Mesenchymal stem cell (in vitro differentiated cells and primary cell): Measurements from ENCODE around the gene TOMM40L.
A peak's percentile ranks its signal among the peaks of the same experiment; 100 is the strongest.

ENCODE experiments used
- DNase-seq: peaks from one replicate; pipeline ENCODE4 v3.0.0-alpha.2; 2013
- H2AFZ ChIP-seq: one replicate; pipeline ENCODE4 v1.6.1; 2013; ENCODE audit warnings: low read depth, mild to moderate bottlenecking, control low read depth, inconsistent platforms, low read length, moderate library complexity
- H2AK5ac ChIP-seq: 2 replicates; pipeline ENCODE4 v1.6.1; 2013; ENCODE audit warnings: low read length, moderate library complexity, mild to moderate bottlenecking, inconsistent platforms; ENCODE audit not compliant: severe bottlenecking
- H2BK120ac ChIP-seq: one replicate; pipeline ENCODE4 v1.6.1; 2013; ENCODE audit warnings: low read depth, mild to moderate bottlenecking, inconsistent platforms, low read length, moderate library complexity
- H2BK12ac ChIP-seq, 2 experiments: one replicate each; pipeline ENCODE4 v1.6.1; 2013; ENCODE audit warnings: inconsistent platforms in 2 of 2, low read length in 2 of 2, mild to moderate bottlenecking in 2 of 2, moderate library complexity in 2 of 2, control low read depth in 1 of 2
- H2BK15ac ChIP-seq: one replicate; pipeline ENCODE4 v1.6.1; 2013; ENCODE audit warnings: mild to moderate bottlenecking, low read depth, inconsistent platforms; ENCODE audit not compliant: poor library complexity, severe bottlenecking
- H2BK5ac ChIP-seq: 2 replicates; pipeline ENCODE4 v1.6.1; 2013; ENCODE audit warnings: low read depth, mild to moderate bottlenecking, low read length, control low read depth, inconsistent platforms; ENCODE audit not compliant: poor library complexity, severe bottlenecking
- H3K14ac ChIP-seq, 2 experiments: one replicate each; pipeline ENCODE4 v1.6.1; 2013; ENCODE audit warnings: inconsistent platforms in 2 of 2, low read length in 2 of 2, control low read depth in 1 of 2, mild to moderate bottlenecking in 1 of 2, moderate library complexity in 1 of 2
- H3K18ac ChIP-seq, 2 experiments: one replicate each; pipeline ENCODE4 v1.6.1; 2013; ENCODE audit warnings: inconsistent platforms in 2 of 2, low read length in 2 of 2, control low read depth in 1 of 2, low read depth in 1 of 2, mild to moderate bottlenecking in 1 of 2
- H3K23ac ChIP-seq, 2 experiments: one replicate each; pipeline ENCODE4 v1.6.1; 2013; ENCODE audit warnings: inconsistent platforms in 2 of 2, low read length in 2 of 2, mild to moderate bottlenecking in 2 of 2, moderate library complexity in 2 of 2, control low read depth in 1 of 2
- H3K27ac ChIP-seq: 2 replicates; pipeline ENCODE4 v1.5.1; 2013; ENCODE audit warnings: mild to moderate bottlenecking, moderate library complexity, low read length, control low read depth, inconsistent platforms; ENCODE audit not compliant: poor library complexity, severe bottlenecking
- H3K27me3 ChIP-seq, 2 experiments: 2 replicates each; pipeline versions ENCODE4 v1.6.1 to v1.7.0; 2013; ENCODE audit warnings: low read length in 2 of 2, mild to moderate bottlenecking in 2 of 2, moderate library complexity in 2 of 2, control low read depth in 1 of 2, inconsistent platforms in 1 of 2; ENCODE audit not compliant: control insufficient read depth in 1 of 2, insufficient read depth in 1 of 2
- H3K36me3 ChIP-seq, 2 experiments: 2 replicates each; pipeline versions ENCODE4 v1.6.1 to v1.7.0; 2013; ENCODE audit warnings: low read length in 2 of 2, control low read depth in 1 of 2, inconsistent platforms in 1 of 2, low read depth in 1 of 2, mild to moderate bottlenecking in 1 of 2; ENCODE audit not compliant: insufficient read depth in 2 of 2, control insufficient read depth in 1 of 2
- H3K4ac ChIP-seq, 2 experiments: one replicate each; pipeline ENCODE4 v1.6.1; 2013; ENCODE audit warnings: inconsistent platforms in 2 of 2, low read length in 2 of 2, mild to moderate bottlenecking in 2 of 2, moderate library complexity in 2 of 2, control low read depth in 1 of 2, low read depth in 1 of 2
- H3K4me1 ChIP-seq: 2 replicates; pipeline ENCODE4 v1.6.1; 2013; ENCODE audit warnings: low read depth, low read length, control low read depth; ENCODE audit not compliant: control insufficient read depth, insufficient read depth
- H3K4me2 ChIP-seq: 2 replicates; pipeline ENCODE4 v1.6.1; 2013; ENCODE audit warnings: low read length, mild to moderate bottlenecking, inconsistent platforms; ENCODE audit not compliant: poor library complexity, severe bottlenecking
- H3K4me3 ChIP-seq, 2 experiments: 2 replicates each; pipeline versions ENCODE4 v1.5.1 to v1.7.0; 2013; ENCODE audit warnings: low read length in 2 of 2, mild to moderate bottlenecking in 2 of 2, control low read depth in 1 of 2, low read depth in 1 of 2; ENCODE audit not compliant: insufficient read depth in 1 of 2
- H3K79me1 ChIP-seq: replicated peaks from 2 replicates; pipeline ENCODE4 v1.6.1; 2013; ENCODE audit warnings: mild to moderate bottlenecking, control low read depth, low read length, inconsistent platforms; ENCODE audit not compliant: poor library complexity, severe bottlenecking
- H3K9ac ChIP-seq: 2 replicates; pipeline ENCODE4 v1.7.0; 2013; ENCODE audit warnings: mild to moderate bottlenecking, low read length, moderate library complexity
- H3K9me3 ChIP-seq: 2 replicates; pipeline ENCODE4 v1.7.0; 2013; ENCODE audit warnings: mild to moderate bottlenecking, low read length; ENCODE audit not compliant: control insufficient read depth
- H4K8ac ChIP-seq: one replicate; pipeline ENCODE4 v1.6.1; 2013; ENCODE audit warnings: inconsistent platforms, mild to moderate bottlenecking, low read length, moderate library complexity
- H4K91ac ChIP-seq: one replicate; pipeline ENCODE4 v1.6.1; 2013; ENCODE audit warnings: mild to moderate bottlenecking, low read length, inconsistent platforms
- WGBS: methylation state at CpG from one replicate; pipeline ENCODE4 v1.1.7; 2013; ENCODE audit warnings: mixed read lengths; 5-methylcytosine and 5-hydroxymethylcytosine counted together

TOMM40L gene

GRCh38 chr1:161193561-161194235 is 32.2 kb upstream of the TOMM40L start:
- 91% methylated on average over 21 of the region's 21 CpGs for WGBS
- DNase-seq: no peak
- peak overlapping the region in 1 of 2 experiments; percentile 79 for H3K14ac ChIP-seq

GRCh38 chr1:161195171-161195570 is 30.7 kb upstream of the TOMM40L start:
- Histone ChIP-seq H4K8ac (no peak overlapping the region), H3K4me3 (no peak overlapping the region), H2AFZ (no peak overlapping the region), H2BK5ac (no peak overlapping the region), H3K27me3 (no peaks in the 10 kb centered on the region), H2BK120ac (no peak overlapping the region), H3K9ac (peak overlapping the region; percentile 83), H2AK5ac (no peak overlapping the region), H3K79me1 (no peaks in the 10 kb centered on the region), H3K27ac (no peak overlapping the region), H3K9me3 (no peaks in the 10 kb centered on the region), H3K4me1 (peaks cover 8% of the 10 kb centered on the region), H3K36me3 (peaks cover 2 to 55% of the 10 kb centered on the region in 2 experiments), H3K4me2 (no peak overlapping the region), H3K18ac (no peak overlapping the region), H3K23ac (no peak overlapping the region), H2BK12ac (no peak overlapping the region), H2BK15ac (no peak overlapping the region), H3K4ac (no peak overlapping the region), H3K14ac (no peak overlapping the region), H4K91ac (no peak overlapping the region)
- DNase-seq: no peak
- WGBS: 80% methylated on average over 4 of the region's 4 CpGs

More at GRCh38 chr1:161193561-161194235, 32.2 kb upstream of the TOMM40L start:
- no peak overlapping the region for H2BK15ac ChIP-seq
- no peaks in the 10 kb centered on the region for H3K79me1 ChIP-seq
- H2AK5ac ChIP-seq: no peak overlapping the region
- H3K36me3 ChIP-seq: peaks cover 2 to 55% of the 10 kb centered on the region in 2 experiments
- H2AFZ ChIP-seq: no peak overlapping the region
- H3K23ac ChIP-seq: no peak overlapping the region
- H3K4me2 ChIP-seq: no peak overlapping the region
- H3K27me3 ChIP-seq: no peaks in the 10 kb centered on the region
- H2BK12ac ChIP-seq: no peak overlapping the region
- H3K4ac ChIP-seq: no peak overlapping the region
- no peak overlapping the region for H4K91ac ChIP-seq
- no peak overlapping the region for H3K4me3 ChIP-seq
- H2BK120ac ChIP-seq: no peak overlapping the region
- peaks cover 8% of the 10 kb centered on the region for H3K4me1 ChIP-seq
- no peak overlapping the region for H2BK5ac ChIP-seq
- H3K27ac ChIP-seq: no peak overlapping the region
- no peaks in the 10 kb centered on the region for H3K9me3 ChIP-seq
- no peak overlapping the region for H3K18ac ChIP-seq
- H3K9ac ChIP-seq: peak overlapping the region; percentile 51
- H4K8ac ChIP-seq: no peak overlapping the region

- Histone ChIP-seq H3K27me3 (no peaks in the 10 kb centered on the region), H3K4ac (no peak overlapping the region), H3K18ac (no peak overlapping the region), H2BK5ac (no peak overlapping the region), H3K36me3 (peaks cover 2 to 47% of the 10 kb centered on the region in 2 experiments), H2BK15ac (no peak overlapping the region), H3K4me1 (peaks cover 8% of the 10 kb centered on the region), H3K9ac (peak overlapping the region; percentile 83), H3K4me2 (no peak overlapping the region), H4K91ac (peak overlapping the region; percentile 21), H3K23ac (no peak overlapping the region), H2AK5ac (no peak overlapping the region), H2BK120ac (peak overlapping the region; percentile 6), H4K8ac (peak overlapping the region; percentile 0), H3K79me1 (no peaks in the 10 kb centered on the region), H3K14ac (no peak overlapping the region), H3K27ac (no peak overlapping the region), H3K9me3 (no peaks in the 10 kb centered on the region), H2BK12ac (peak overlapping the region in 1 of 2 experiments; percentile 1), H2AFZ (no peak overlapping the region), H3K4me3 (peak overlapping the region in 1 of 2 experiments; percentile 84)
- DNase-seq: no peak
- WGBS: 95% methylated on average over 7 of the region's 7 CpGs
These were observed 29.7 kb upstream of the TOMM40L start for GRCh38 chr1:161196111-161196510.

- H2BK5ac ChIP-seq: no peak overlapping the region
- H3K14ac ChIP-seq: peak overlapping the region in 1 of 2 experiments; percentile 45
- H2AK5ac ChIP-seq: no peak overlapping the region
- peak overlapping the region; percentile 91 for H4K91ac ChIP-seq
- H3K27me3 ChIP-seq: no peaks in the 10 kb centered on the region
- no peaks in the 10 kb centered on the region for H3K79me1 ChIP-seq
- H3K4me1 ChIP-seq: peaks cover 8% of the 10 kb centered on the region
- H3K27ac ChIP-seq: no peak overlapping the region
- H3K9me3 ChIP-seq: no peaks in the 10 kb centered on the region
- H2AFZ ChIP-seq: peak overlapping the region; percentile 33
- no peak overlapping the region for H3K23ac ChIP-seq
- peak overlapping the region; percentile 66 to 90 for H3K4ac ChIP-seq
- H3K36me3 ChIP-seq: peaks cover 2 to 41% of the 10 kb centered on the region in 2 experiments
- H2BK120ac ChIP-seq: no peak overlapping the region
- peak overlapping the region in 1 of 2 experiments; percentile 49 for H2BK12ac ChIP-seq
- peak; percentile 54 for DNase-seq
- H3K4me2 ChIP-seq: no peak overlapping the region
- peak overlapping the region; percentile 83 for H3K9ac ChIP-seq
- H2BK15ac ChIP-seq: peak overlapping the region; percentile 44
- H3K18ac ChIP-seq: peak overlapping the region; percentile 37 to 56
- H3K4me3 ChIP-seq: peak overlapping the region in 1 of 2 experiments; percentile 84
- WGBS: 72% methylated on average over 23 of the region's 27 CpGs
- peak overlapping the region; percentile 95 for H4K8ac ChIP-seq
These were observed 29.1 kb upstream of the TOMM40L start for GRCh38 chr1:161196521-161197451.
